NT2/D1 (cell line): Measurements from ENCODE around the gene FAM124A.

Experiments
- DNase-seq: peaks from one replicate; pipeline ENCODE4 v3.0.0-alpha.2; 2011; ENCODE audit warnings: low read depth, low spot score
- H3K27me3 ChIP-seq: 2 replicates; pipeline ENCODE4 v1.6.0; 2011; ENCODE audit warnings: mild to moderate bottlenecking; ENCODE audit not compliant: insufficient read length, insufficient read depth
- H3K36me3 ChIP-seq: 2 replicates; pipeline ENCODE4 v1.6.1; 2011; ENCODE audit warnings: mild to moderate bottlenecking, low read length, mixed read lengths; ENCODE audit not compliant: insufficient read depth, insufficient read length
- H3K4me1 ChIP-seq: 2 replicates; pipeline ENCODE4 v1.5.1; 2011; ENCODE audit not compliant: insufficient read depth, insufficient read length
- H3K4me3 ChIP-seq: 2 replicates; pipeline ENCODE4 v1.5.1; 2011; ENCODE audit warnings: low read depth; ENCODE audit not compliant: insufficient read length
- H3K9ac ChIP-seq: 2 replicates; pipeline ENCODE4 v1.6.0; 2011; ENCODE audit warnings: low read depth; ENCODE audit not compliant: insufficient read length
- H3K9me3 ChIP-seq: 2 replicates; pipeline ENCODE4 v1.5.1; 2011; ENCODE audit warnings: mild to moderate bottlenecking, low read length; ENCODE audit not compliant: insufficient read depth
- SUZ12 ChIP-seq: IDR thresholded peaks from 2 replicates; pipeline ENCODE4 v1.6.1; 2011; ENCODE audit not compliant: insufficient read length, insufficient read depth; ENCODE audit errors: extremely low read depth
- YY1 ChIP-seq: IDR thresholded peaks from 2 replicates; pipeline ENCODE4 v1.6.1; 2011; ENCODE audit not compliant: insufficient read length, insufficient read depth
- ZNF274 ChIP-seq: IDR thresholded peaks from 2 replicates; pipeline ENCODE4 v1.6.1; 2011; ENCODE audit warnings: mild to moderate bottlenecking, low read depth, low read length

FAM124A gene

GRCh38 chr13:51330791-51331190 is 108.6 kb downstream of the FAM124A start:
- no peak for TF ChIP-seq SUZ12
- no peak for TF ChIP-seq YY1
- no peak for TF ChIP-seq ZNF274
- DNase-seq, result no peak
- no peaks in the 10 kb centered on the region for H3K27me3 ChIP-seq
- no peak overlapping the region for H3K4me3 ChIP-seq
- no peaks in the 10 kb centered on the region for H3K36me3 ChIP-seq
- no peaks in the 10 kb centered on the region for H3K4me1 ChIP-seq
- H3K9me3 ChIP-seq, result no peaks in the 10 kb centered on the region
- no peak overlapping the region for H3K9ac ChIP-seq

GRCh38 chr13:51331354-51331861 is 109.2 kb downstream of the FAM124A start:
- no peak overlapping the region for H3K9ac ChIP-seq
- no peak for TF ChIP-seq ZNF274
- no peak for TF ChIP-seq YY1
- TF ChIP-seq SUZ12, result no peak
- no peaks in the 10 kb centered on the region for H3K36me3 ChIP-seq
- no peaks in the 10 kb centered on the region for H3K9me3 ChIP-seq
- H3K4me1 ChIP-seq, result no peaks in the 10 kb centered on the region
- H3K27me3 ChIP-seq, result no peaks in the 10 kb centered on the region
- DNase-seq, result no peak
- H3K4me3 ChIP-seq, result no peak overlapping the region

- Histone ChIP-seq H3K27me3 (no peaks in the 10 kb centered on the region), H3K36me3 (no peaks in the 10 kb centered on the region), H3K9ac (no peak overlapping the region), H3K4me1 (no peaks in the 10 kb centered on the region), H3K9me3 (no peaks in the 10 kb centered on the region), H3K4me3 (no peak overlapping the region)
- TF ChIP-seq YY1, result no peak
- no peak for TF ChIP-seq ZNF274
- no peak for TF ChIP-seq SUZ12
- no peak for DNase-seq
Observed at GRCh38 chr13:51332566-51333361, 110.6 kb downstream of the FAM124A start.

- Histone ChIP-seq H3K27me3 (no peaks in the 10 kb centered on the region), H3K9ac (no peak overlapping the region), H3K9me3 (no peaks in the 10 kb centered on the region), H3K4me3 (no peak overlapping the region), H3K36me3 (no peaks in the 10 kb centered on the region), H3K4me1 (no peaks in the 10 kb centered on the region)
- TF ChIP-seq SUZ12 (no peak), YY1 (no peak), ZNF274 (no peak)
- DNase-seq, result no peak
Observed at GRCh38 chr13:51333421-51333820, 111.2 kb downstream of the FAM124A start.

GRCh38 chr13:51333826-51334225 is 111.6 kb downstream of the FAM124A start:
- no peak for DNase-seq
- Histone ChIP-seq H3K9me3 (no peaks in the 10 kb centered on the region), H3K9ac (no peak overlapping the region), H3K4me1 (no peaks in the 10 kb centered on the region), H3K36me3 (no peaks in the 10 kb centered on the region), H3K27me3 (no peaks in the 10 kb centered on the region), H3K4me3 (no peak overlapping the region)
- TF ChIP-seq ZNF274, result no peak
- no peak for TF ChIP-seq YY1
- no peak for TF ChIP-seq SUZ12
